Epithelial cell of esophagus (primary cell): ENCODE data around the gene PADI4.

Experiments used
- DNase-seq: peaks from one replicate; pipeline ENCODE4 v3.0.0; 2010; ENCODE audit warnings: low read depth
- H3K4me3 ChIP-seq: 2 replicates; pipeline ENCODE4 v1.5.1; 2011; ENCODE audit warnings: mild to moderate bottlenecking, low read length, control low read depth
- CTCF ChIP-seq: IDR thresholded peaks from 2 replicates; pipeline ENCODE4 v1.5.1; 2011; ENCODE audit warnings: low read depth, mild to moderate bottlenecking, low read length, control low read depth, inconsistent platforms; ENCODE audit not compliant: insufficient read depth; ENCODE audit errors: missing control alignments

Gene PADI4

GRCh38 chr1:17355898-17356297 lies 47.9 kb downstream of the PADI4 start:
- no peak overlapping the region for H3K4me3 ChIP-seq
- DNase-seq = no peak
- no peak for TF ChIP-seq CTCF

- no peak for DNase-seq
- no peak overlapping the region for H3K4me3 ChIP-seq
- TF ChIP-seq CTCF = no peak
Measured at GRCh38 chr1:17356387-17357026, 48.5 kb downstream of the PADI4 start.

GRCh38 chr1:17358557-17358956 lies 50.6 kb downstream of the PADI4 start:
- no peak overlapping the region for H3K4me3 ChIP-seq
- no peak for DNase-seq
- no peak for TF ChIP-seq CTCF

- no peak for TF ChIP-seq CTCF
- DNase-seq = no peak
- H3K4me3 ChIP-seq = no peak overlapping the region
Measured at GRCh38 chr1:17359031-17359430, 51.0 kb downstream of the PADI4 start.

GRCh38 chr1:17359808-17360207 lies 51.8 kb downstream of the PADI4 start:
- DNase-seq = no peak
- H3K4me3 ChIP-seq = no peak overlapping the region
- no peak for TF ChIP-seq CTCF

GRCh38 chr1:17360272-17360956 lies 52.4 kb downstream of the PADI4 start:
- H3K4me3 ChIP-seq = no peak overlapping the region
- no peak for TF ChIP-seq CTCF
- DNase-seq = no peak

GRCh38 chr1:17361687-17362086 lies 53.7 kb downstream of the PADI4 start:
- no peak for DNase-seq
- H3K4me3 ChIP-seq = no peak overlapping the region
- no peak for TF ChIP-seq CTCF
